Neuronal stem cell (in vitro differentiated cells): ENCODE measurements around the gene B3GALT6.

ENCODE experiments used
- DNase-seq: peaks from one replicate; pipeline ENCODE4 v3.0.0-alpha.2; 2013; ENCODE audit warnings: low spot score
- H2AFZ ChIP-seq: one replicate; pipeline ENCODE4 v1.6.1; 2013; ENCODE audit warnings: mild to moderate bottlenecking, low read length, inconsistent platforms
- H2AK5ac ChIP-seq: 2 replicates; pipeline ENCODE4 v1.6.1; 2013; ENCODE audit warnings: low read depth, mild to moderate bottlenecking, inconsistent platforms, low read length, moderate library complexity, mixed read lengths
- H2BK120ac ChIP-seq: 2 replicates; pipeline ENCODE4 v1.6.1; 2013; ENCODE audit warnings: low read depth, mild to moderate bottlenecking, inconsistent platforms, low read length, moderate library complexity, mixed read lengths
- H2BK12ac ChIP-seq: one replicate; pipeline ENCODE4 v1.6.1; 2013; ENCODE audit warnings: low read length, inconsistent platforms
- H2BK15ac ChIP-seq: 2 replicates; pipeline ENCODE4 v1.6.1; 2013; ENCODE audit warnings: mild to moderate bottlenecking, low read length, inconsistent platforms, mixed read lengths
- H2BK5ac ChIP-seq: one replicate; pipeline ENCODE4 v1.6.1; 2013; ENCODE audit warnings: inconsistent platforms, mild to moderate bottlenecking, low read length, moderate library complexity
- H3K14ac ChIP-seq: one replicate; pipeline ENCODE4 v1.6.1; 2013; ENCODE audit warnings: low read length, inconsistent platforms
- H3K18ac ChIP-seq: 2 replicates; pipeline ENCODE4 v1.6.1; 2013; ENCODE audit warnings: low read length, inconsistent platforms
- H3K23ac ChIP-seq: 2 replicates; pipeline ENCODE4 v1.6.1; 2013; ENCODE audit warnings: low read depth, mild to moderate bottlenecking, mixed read lengths, low read length, inconsistent platforms; ENCODE audit not compliant: poor library complexity
- H3K27ac ChIP-seq: replicated peaks from 3 replicates; pipeline ENCODE4 v1.5.1; 2013; ENCODE audit warnings: low read length, inconsistent platforms
- H3K27me3 ChIP-seq, 3 experiments: 2 replicates each; pipeline ENCODE4 v1.6.1; 2013; ENCODE audit warnings: low read length in 3 of 3, mild to moderate bottlenecking in 2 of 3, inconsistent platforms in 1 of 3, low read depth in 1 of 3, mixed read lengths in 1 of 3, moderate library complexity in 1 of 3; ENCODE audit not compliant: control insufficient read depth in 3 of 3, insufficient read depth in 3 of 3
- H3K36me3 ChIP-seq, 2 donors: replicated peaks in 1 of 2; 2 replicates each; pipeline ENCODE4 v1.6.1; 2013; ENCODE audit warnings: low read length in 2 of 2; ENCODE audit not compliant: control insufficient read depth in 2 of 2, insufficient read depth in 2 of 2
- H3K4ac ChIP-seq: 2 replicates; pipeline ENCODE4 v1.6.1; 2013; ENCODE audit warnings: inconsistent platforms, mild to moderate bottlenecking, low read length, moderate library complexity
- H3K4me1 ChIP-seq, 2 donors: 1 replicate in 1 of 2; 2 replicates in 1 of 2; pipeline ENCODE4 v1.6.1; 2013; ENCODE audit warnings: low read length in 2 of 2, low read depth in 1 of 2; ENCODE audit not compliant: control insufficient read depth in 2 of 2, insufficient read depth in 1 of 2
- H3K4me2 ChIP-seq: one replicate; pipeline ENCODE4 v1.6.1; 2013; ENCODE audit warnings: mild to moderate bottlenecking, low read length, inconsistent platforms; ENCODE audit not compliant: insufficient read depth, poor library complexity, severe bottlenecking
- H3K4me3 ChIP-seq, 2 donors: 2 replicates each; pipeline ENCODE4 v1.5.1; 2013; ENCODE audit warnings: low read length in 2 of 2, mild to moderate bottlenecking in 2 of 2, inconsistent platforms in 1 of 2, moderate library complexity in 1 of 2
- H3K79me1 ChIP-seq: one replicate; pipeline ENCODE4 v1.6.1; 2013; ENCODE audit warnings: low read depth, mild to moderate bottlenecking, inconsistent platforms, low read length, moderate library complexity
- H3K9ac ChIP-seq: one replicate; pipeline ENCODE4 v1.6.1; 2013; ENCODE audit warnings: mild to moderate bottlenecking, low read depth, low read length, inconsistent platforms; ENCODE audit not compliant: poor library complexity
- H3K9me3 ChIP-seq, 2 donors: replicated peaks in 1 of 2; 2 replicates each; pipeline versions ENCODE3 to v1.6.1; 2013; ENCODE audit warnings: low read length in 2 of 2, mild to moderate bottlenecking in 2 of 2, inconsistent platforms in 1 of 2, low read depth in 1 of 2, mixed read lengths in 1 of 2, moderate library complexity in 1 of 2; ENCODE audit not compliant: control insufficient read depth in 2 of 2, insufficient read depth in 1 of 2
- H4K8ac ChIP-seq: one replicate; pipeline ENCODE4 v1.6.1; 2013; ENCODE audit warnings: low read depth, mild to moderate bottlenecking, inconsistent platforms, low read length, moderate library complexity
- H4K91ac ChIP-seq: one replicate; pipeline ENCODE4 v1.6.1; 2013; ENCODE audit warnings: low read length, low read depth, mild to moderate bottlenecking, inconsistent platforms; ENCODE audit not compliant: poor library complexity
- WGBS, 2 donors: extraction: QIAGEN DNeasy Blood & Tissue Kit; methylation state at CpG; one replicate each; pipeline ENCODE4 v1.1.7; 2013; ENCODE audit warnings: missing lambda C conversion rate in 2 of 2, mixed read lengths in 1 of 2; ENCODE audit not compliant: insufficient read length in 2 of 2, insufficient replicate concordance in 1 of 2; ENCODE audit errors: extremely low coverage in 2 of 2; 5-methylcytosine and 5-hydroxymethylcytosine counted together

B3GALT6 gene

GRCh38 chr1:1225238-1225845 is 6.7 kb upstream of the B3GALT6 start:
- Histone ChIP-seq H3K23ac (peak overlapping the region; percentile 80), H2BK120ac (no peak overlapping the region), H3K36me3 (peaks cover 31 to 89% of the 10 kb centered on the region in 2 donors), H3K27ac (no peak overlapping the region), H3K4ac (no peak overlapping the region), H3K4me1 (no peaks in the 10 kb centered on the region), H3K14ac (no peak overlapping the region), H3K18ac (no peak overlapping the region), H2BK5ac (no peak overlapping the region), H2BK12ac (no peak overlapping the region), H2BK15ac (no peak overlapping the region), H3K79me1 (peaks cover 30% of the 10 kb centered on the region), H2AFZ (no peak overlapping the region), H3K4me2 (no peak overlapping the region), H4K8ac (peak overlapping the region; percentile 65), H2AK5ac (no peak overlapping the region), H3K27me3 (peaks cover 0 to 3% (median 0%) of the 10 kb centered on the region in 3 experiments), H4K91ac (no peak overlapping the region), H3K9me3 (peaks cover 0 to 8% of the 10 kb centered on the region in 2 donors), H3K9ac (no peak overlapping the region), H3K4me3 (no peak overlapping the region)
- no CpG with 5 or more reads among the region's 34 CpGs for WGBS, 2 donors
- no peak for DNase-seq

- Histone ChIP-seq H3K9me3 (peaks cover 0 to 8% of the 10 kb centered on the region in 2 donors), H2BK15ac (no peak overlapping the region), H3K36me3 (peaks cover 31 to 83% of the 10 kb centered on the region in 2 donors), H4K91ac (no peak overlapping the region), H3K9ac (no peak overlapping the region), H3K23ac (no peak overlapping the region), H2BK12ac (no peak overlapping the region), H3K4me1 (peaks cover 3 to 5% of the 10 kb centered on the region in 2 donors), H2BK5ac (no peak overlapping the region), H2AFZ (no peak overlapping the region), H3K4ac (no peak overlapping the region), H2BK120ac (no peak overlapping the region), H3K27me3 (peaks cover 0 to 3% (median 0%) of the 10 kb centered on the region in 3 experiments), H3K4me3 (no peak overlapping the region), H3K14ac (no peak overlapping the region), H4K8ac (peak overlapping the region; percentile 65), H3K79me1 (peaks cover 30% of the 10 kb centered on the region), H3K18ac (no peak overlapping the region), H2AK5ac (no peak overlapping the region), H3K4me2 (no peak overlapping the region), H3K27ac (no peak overlapping the region)
- no peak for DNase-seq
- WGBS, 2 donors, result no CpG with 5 or more reads among the region's 18 CpGs
Observed at GRCh38 chr1:1225913-1226312, 6.1 kb upstream of the B3GALT6 start.

- peaks cover 30% of the 10 kb centered on the region for H3K79me1 ChIP-seq
- no peak overlapping the region for H2AFZ ChIP-seq
- H2BK15ac ChIP-seq, result no peak overlapping the region
- H3K14ac ChIP-seq, result no peak overlapping the region
- no CpG with 5 or more reads among the region's 44 CpGs for WGBS, 2 donors
- H2BK12ac ChIP-seq, result no peak overlapping the region
- no peak for DNase-seq
- H3K23ac ChIP-seq, result no peak overlapping the region
- no peak overlapping the region for H3K18ac ChIP-seq
- H3K9me3 ChIP-seq, result peaks cover 0 to 8% of the 10 kb centered on the region in 2 donors
- H3K4me1 ChIP-seq, result peaks cover 3 to 5% of the 10 kb centered on the region in 2 donors
- H2AK5ac ChIP-seq, result no peak overlapping the region
- H3K36me3 ChIP-seq, result peaks cover 31 to 75% of the 10 kb centered on the region in 2 donors
- no peak overlapping the region for H3K4ac ChIP-seq
- H2BK120ac ChIP-seq, result no peak overlapping the region
- H3K27me3 ChIP-seq, result peaks cover 0 to 3% (median 0%) of the 10 kb centered on the region in 3 experiments
- no peak overlapping the region for H4K91ac ChIP-seq
- H2BK5ac ChIP-seq, result no peak overlapping the region
- peak overlapping the region; percentile 60 for H3K9ac ChIP-seq
- no peak overlapping the region for H4K8ac ChIP-seq
- H3K4me2 ChIP-seq, result no peak overlapping the region
- no peak overlapping the region for H3K4me3 ChIP-seq
- H3K27ac ChIP-seq, result no peak overlapping the region
Observed at GRCh38 chr1:1226566-1227362, 5.3 kb upstream of the B3GALT6 start.

DNA sequence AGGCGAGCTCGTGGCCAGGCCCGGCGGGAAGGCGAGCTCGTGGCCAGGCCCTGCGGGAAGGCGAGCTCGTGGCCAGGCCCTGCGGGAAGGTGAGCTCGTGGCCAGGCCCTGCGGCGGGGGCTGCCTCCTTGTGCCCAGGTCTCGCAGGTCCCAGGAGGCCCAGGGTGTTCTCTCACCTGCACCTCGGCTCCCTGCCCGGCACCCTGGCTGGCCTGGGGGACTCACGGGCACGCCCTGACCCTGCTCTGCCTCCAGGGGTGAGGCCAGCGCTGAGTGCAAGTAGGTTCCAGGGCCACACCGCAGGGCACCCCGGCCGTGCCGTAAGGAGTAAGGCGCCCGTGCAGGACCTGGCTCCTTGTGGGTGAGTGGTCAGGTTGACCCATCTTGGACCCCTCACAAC is 4.7 kb upstream of the B3GALT6 start:
- Histone ChIP-seq H3K9ac (no peak overlapping the region), H3K4me1 (peaks cover 3 to 5% of the 10 kb centered on the region in 2 donors), H3K79me1 (peaks cover 32% of the 10 kb centered on the region), H2BK12ac (no peak overlapping the region), H2BK120ac (no peak overlapping the region), H3K9me3 (peaks cover 0 to 8% of the 10 kb centered on the region in 2 donors), H2AK5ac (no peak overlapping the region), H3K23ac (no peak overlapping the region), H2AFZ (no peak overlapping the region), H3K18ac (no peak overlapping the region), H3K36me3 (peaks cover 28 to 70% of the 10 kb centered on the region in 2 donors), H2BK5ac (no peak overlapping the region), H4K8ac (no peak overlapping the region), H4K91ac (no peak overlapping the region), H2BK15ac (no peak overlapping the region), H3K4ac (no peak overlapping the region), H3K4me2 (no peak overlapping the region), H3K27ac (no peak overlapping the region), H3K4me3 (no peak overlapping the region), H3K27me3 (peaks cover 0 to 3% (median 0%) of the 10 kb centered on the region in 3 experiments), H3K14ac (no peak overlapping the region)
- no CpG with 5 or more reads among the region's 25 CpGs for WGBS, 2 donors
- DNase-seq, result no peak
